ENCODE data around the gene PRR29. TPM values are rescaled to one million over a fixed set of nuclear protein-coding genes. Genes with fewer than 3 reads are reported as not detected.
A peak's percentile ranks its signal among the peaks of the same experiment; 100 is the strongest.

The PRR29 gene
- total RNA-seq, 1 donor from 2014 or later: 3.7 TPM

GRCh38 chr17:64020056-64020766 lies 22.1 kb downstream of the PRR29 start, which contains the start of gene ICAM2:
TSS of gene ICAM2 (minus strand) at chr17:64020633. CDS start at chr17:64006691, 13,942 bp downstream.
- no peak for DNase-seq (ENCODE audit: low spot score, unreplicated experiment)

GRCh38 chr17:64022611-64023063 lies 24.5 kb downstream of the PRR29 start:
- Mint-ChIP-seq H3K27me3 (peaks cover 10% of the 10 kb centered on the region), H3K36me3 (ENCODE audit: insufficient read depth) (no peaks in the 10 kb centered on the region), H3K9me3 (ENCODE audit: low read depth) (no peaks in the 10 kb centered on the region), H3K4me1 (ENCODE audit: low read depth) (peaks cover 31% of the 10 kb centered on the region), H3K4me3 (ENCODE audit: low read depth) (no peak overlapping the region), H3K27ac (peak overlapping the region; percentile 82)
- no peak for TF ChIP-seq CTCF (IDR thresholded peaks at IDR 0.05; ENCODE audit: unreplicated experiment)
- DNase-seq (ENCODE audit: low spot score, unreplicated experiment): no peak

More at GRCh38 chr17:64020056-64020766, 22.1 kb downstream of the PRR29 start, which contains the start of gene ICAM2:
- Mint-ChIP-seq H3K4me3 (ENCODE audit: low read depth) (peak within 1 kb of the TSS; percentile 50), H3K27ac (peak within 1 kb of the TSS; percentile 6), H3K27me3 (peaks cover 13% of the 10 kb centered on the region), H3K9me3 (ENCODE audit: low read depth) (no peaks in the 10 kb centered on the region), H3K4me1 (ENCODE audit: low read depth) (peaks cover 24% of the 10 kb centered on the region), H3K36me3 (ENCODE audit: insufficient read depth) (no peaks in the 10 kb centered on the region)
- no peak for TF ChIP-seq CTCF (IDR thresholded peaks at IDR 0.05; ENCODE audit: unreplicated experiment)

- no peak for DNase-seq (ENCODE audit: low spot score, unreplicated experiment)
- peak overlapping the region; percentile 60 for H3K27ac Mint-ChIP-seq
- no peaks in the 10 kb centered on the region for H3K36me3 Mint-ChIP-seq (ENCODE audit: insufficient read depth)
- H3K4me3 Mint-ChIP-seq (ENCODE audit: low read depth): no peak overlapping the region
- H3K27me3 Mint-ChIP-seq: peaks cover 10% of the 10 kb centered on the region
- H3K9me3 Mint-ChIP-seq (ENCODE audit: low read depth): no peaks in the 10 kb centered on the region
- no peak for TF ChIP-seq CTCF (IDR thresholded peaks at IDR 0.05; ENCODE audit: unreplicated experiment)
- H3K4me1 Mint-ChIP-seq (ENCODE audit: low read depth): peaks cover 31% of the 10 kb centered on the region
These were observed 26.1 kb downstream of the PRR29 start for GRCh38 chr17:64024215-64024654.

GRCh38 chr17:64024781-64025731 lies 26.9 kb downstream of the PRR29 start:
- peaks cover 27% of the 10 kb centered on the region for H3K4me1 Mint-ChIP-seq (ENCODE audit: low read depth)
- H3K9me3 Mint-ChIP-seq (ENCODE audit: low read depth): no peaks in the 10 kb centered on the region
- no peaks in the 10 kb centered on the region for H3K36me3 Mint-ChIP-seq (ENCODE audit: insufficient read depth)
- peaks cover 7% of the 10 kb centered on the region for H3K27me3 Mint-ChIP-seq
- peak overlapping the region; percentile 60 for H3K27ac Mint-ChIP-seq
- no peak for DNase-seq (ENCODE audit: low spot score, unreplicated experiment)
- no peak for TF ChIP-seq CTCF (IDR thresholded peaks at IDR 0.05; ENCODE audit: unreplicated experiment)
- H3K4me3 Mint-ChIP-seq (ENCODE audit: low read depth): no peak overlapping the region

GRCh38 chr17:64025732-64026294 lies 27.7 kb downstream of the PRR29 start:
- Mint-ChIP-seq H3K27me3 (peaks cover 6% of the 10 kb centered on the region), H3K27ac (no peak overlapping the region), H3K4me3 (ENCODE audit: low read depth) (peak overlapping the region; percentile 60), H3K4me1 (ENCODE audit: low read depth) (peaks cover 26% of the 10 kb centered on the region), H3K36me3 (ENCODE audit: insufficient read depth) (no peaks in the 10 kb centered on the region), H3K9me3 (ENCODE audit: low read depth) (no peaks in the 10 kb centered on the region)
- peak; percentile 52 for DNase-seq (ENCODE audit: low spot score, unreplicated experiment)
- peak; percentile 92 for TF ChIP-seq CTCF (IDR thresholded peaks at IDR 0.05; ENCODE audit: unreplicated experiment)

Measured in progenitor cell of endocrine pancreas (in vitro differentiated cells).